ENCODE data around the gene MGMT.

The MGMT gene

DNA sequence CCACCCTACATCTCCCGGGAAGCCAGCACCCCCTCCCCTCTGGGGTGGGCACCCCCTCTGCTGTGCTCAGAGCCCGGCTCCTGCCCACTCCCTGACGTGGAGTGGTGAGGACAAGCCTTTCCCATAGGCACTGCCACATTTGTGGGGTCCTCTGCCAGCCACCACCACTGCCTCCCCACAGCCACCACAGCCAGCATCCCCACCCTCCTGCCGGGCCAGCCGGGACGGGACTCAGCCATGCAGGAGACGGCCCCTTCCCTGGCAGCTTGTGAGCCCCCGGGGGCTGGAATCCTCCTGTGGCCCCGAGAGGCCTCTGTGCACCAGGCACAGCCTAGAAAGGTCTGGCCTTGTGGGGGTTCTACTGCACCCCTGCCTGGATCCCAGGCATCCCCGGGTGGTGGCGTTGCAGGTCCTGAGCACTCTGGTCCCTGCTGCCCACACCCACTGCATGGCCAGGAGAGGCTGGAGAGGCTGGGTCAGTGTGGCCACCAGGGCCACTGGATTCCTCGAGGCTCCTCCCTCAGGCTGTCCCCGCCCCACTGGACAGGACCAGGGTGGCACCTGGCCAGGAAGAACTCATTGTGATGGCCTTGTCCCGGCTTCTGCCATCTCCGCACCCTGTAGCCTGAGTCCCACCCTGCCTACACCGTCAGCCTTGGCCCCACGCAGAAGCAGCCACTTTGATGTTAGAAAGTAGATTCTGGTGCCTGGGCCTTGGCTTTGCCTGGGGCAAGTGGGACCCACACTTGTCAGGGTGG lies 349.0 kb downstream of the MGMT start:
- no peak for TF ChIP-seq ZFX (IDR thresholded peaks at IDR 0.05; ENCODE audit: borderline replicate concordance)
- TF ChIP-seq, protein P1, sequence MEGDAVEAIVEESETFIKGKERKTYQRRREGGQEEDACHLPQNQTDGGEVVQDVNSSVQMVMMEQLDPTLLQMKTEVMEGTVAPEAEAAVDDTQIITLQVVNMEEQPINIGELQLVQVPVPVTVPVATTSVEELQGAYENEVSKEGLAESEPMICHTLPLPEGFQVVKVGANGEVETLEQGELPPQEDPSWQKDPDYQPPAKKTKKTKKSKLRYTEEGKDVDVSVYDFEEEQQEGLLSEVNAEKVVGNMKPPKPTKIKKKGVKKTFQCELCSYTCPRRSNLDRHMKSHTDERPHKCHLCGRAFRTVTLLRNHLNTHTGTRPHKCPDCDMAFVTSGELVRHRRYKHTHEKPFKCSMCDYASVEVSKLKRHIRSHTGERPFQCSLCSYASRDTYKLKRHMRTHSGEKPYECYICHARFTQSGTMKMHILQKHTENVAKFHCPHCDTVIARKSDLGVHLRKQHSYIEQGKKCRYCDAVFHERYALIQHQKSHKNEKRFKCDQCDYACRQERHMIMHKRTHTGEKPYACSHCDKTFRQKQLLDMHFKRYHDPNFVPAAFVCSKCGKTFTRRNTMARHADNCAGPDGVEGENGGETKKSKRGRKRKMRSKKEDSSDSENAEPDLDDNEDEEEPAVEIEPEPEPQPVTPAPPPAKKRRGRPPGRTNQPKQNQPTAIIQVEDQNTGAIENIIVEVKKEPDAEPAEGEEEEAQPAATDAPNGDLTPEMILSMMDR (IDR thresholded peaks at IDR 0.05): no peak
- no peak overlapping the region for H3K27ac ChIP-seq

DNA sequence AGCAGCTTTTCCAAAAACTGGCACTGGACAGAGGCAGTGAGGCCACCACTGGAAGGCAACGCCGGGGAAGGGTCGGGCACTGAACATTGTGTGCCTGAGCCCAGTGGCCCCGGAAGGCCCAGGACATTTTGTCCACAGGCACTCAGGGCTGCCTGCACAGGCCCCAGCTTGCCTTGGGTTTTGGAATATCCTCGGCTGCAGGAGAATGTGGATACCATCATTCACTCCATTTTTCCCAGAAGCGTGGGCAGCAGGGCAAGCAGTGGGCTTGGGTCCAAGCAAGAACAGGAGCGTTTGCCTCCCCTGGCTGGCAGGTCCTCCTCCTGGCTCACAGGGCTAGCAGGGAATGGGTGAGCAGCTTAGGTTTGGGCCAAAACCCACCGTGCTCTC lies 349.6 kb downstream of the MGMT start:
- H3K27ac ChIP-seq: no peak overlapping the region
- TF ChIP-seq ZFX (IDR thresholded peaks at IDR 0.05; ENCODE audit: borderline replicate concordance): no peak
- TF ChIP-seq, protein P1 (IDR thresholded peaks at IDR 0.05): no peak

Data from 22Rv1 (cell line).